H9 (cell line): ENCODE measurements around the gene EFCC1. TPM values are rescaled to one million over a fixed set of nuclear protein-coding genes. Genes with fewer than 3 reads are reported as not detected.
"Not testable (repeated sequence)": the region's sequence is repeated elsewhere in the genome, so short reads cannot be mapped to it uniquely, and the experiment has no call there.

Experiments
- DNase-seq: peaks from one replicate; pipeline ENCODE4 v3.0.0-alpha.2; 2017
- H2AFZ ChIP-seq: one replicate; pipeline ENCODE4 v1.6.1; 2013; ENCODE audit warnings: mild to moderate bottlenecking, low read length, control low read depth, moderate library complexity
- H2AK5ac ChIP-seq: 2 replicates; pipeline ENCODE4 v1.6.1; 2013; ENCODE audit warnings: low read length, control low read depth, mixed read lengths; ENCODE audit not compliant: insufficient read length
- H2BK120ac ChIP-seq: one replicate; pipeline ENCODE4 v1.6.1; 2013; ENCODE audit warnings: low read depth, mild to moderate bottlenecking, low read length, control low read depth, inconsistent platforms; ENCODE audit not compliant: poor library complexity, severe bottlenecking
- H2BK12ac ChIP-seq: 2 replicates; pipeline ENCODE4 v1.6.1; 2013; ENCODE audit warnings: low read length, control low read depth, mixed read lengths, low read depth; ENCODE audit not compliant: insufficient read length
- H2BK15ac ChIP-seq: 2 replicates; pipeline ENCODE4 v1.6.1; 2013; ENCODE audit warnings: low read depth, low read length, control low read depth
- H2BK20ac ChIP-seq: one replicate; pipeline ENCODE4 v1.6.1; 2013; ENCODE audit warnings: low read depth, mild to moderate bottlenecking, low read length, control low read depth, inconsistent platforms; ENCODE audit not compliant: poor library complexity, severe bottlenecking
- H2BK5ac ChIP-seq: 2 replicates; pipeline ENCODE4 v1.6.1; 2013; ENCODE audit warnings: low read length, control low read depth, mixed read lengths; ENCODE audit not compliant: insufficient read length
- H3K14ac ChIP-seq: 2 replicates; pipeline ENCODE4 v1.6.1; 2013; ENCODE audit warnings: low read length, control low read depth; ENCODE audit not compliant: insufficient read depth
- H3K18ac ChIP-seq: 2 replicates; pipeline ENCODE4 v1.6.1; 2013; ENCODE audit warnings: low read depth, mild to moderate bottlenecking, mixed read lengths, low read length, control low read depth; ENCODE audit not compliant: insufficient read length
- H3K23ac ChIP-seq: 2 replicates; pipeline ENCODE4 v1.6.1; 2013; ENCODE audit warnings: low read length, control low read depth, mixed read lengths, low read depth; ENCODE audit not compliant: insufficient read length
- H3K23me2 ChIP-seq: 2 replicates; pipeline ENCODE4 v1.6.1; 2013; ENCODE audit warnings: low read depth, mild to moderate bottlenecking, mixed read lengths, low read length, control low read depth; ENCODE audit not compliant: insufficient read length, poor library complexity, severe bottlenecking
- H3K27ac ChIP-seq: 2 replicates; pipeline ENCODE4 v1.5.1; 2013; ENCODE audit warnings: low read length, control low read depth, mixed read lengths, low read depth; ENCODE audit not compliant: insufficient read length
- H3K27me3 ChIP-seq: 2 replicates; pipeline ENCODE4 v1.6.1; 2013; ENCODE audit warnings: low read length, control low read depth, inconsistent platforms; ENCODE audit not compliant: insufficient read depth
- H3K4ac ChIP-seq: 2 replicates; pipeline ENCODE4 v1.6.1; 2013; ENCODE audit warnings: low read depth, mild to moderate bottlenecking, control low read depth, inconsistent platforms, low read length, moderate library complexity
- H3K4me1 ChIP-seq: 2 replicates; pipeline ENCODE4 v1.6.1; 2013; ENCODE audit warnings: low read length, control low read depth, inconsistent platforms; ENCODE audit not compliant: insufficient read depth
- H3K4me2 ChIP-seq: 2 replicates; pipeline ENCODE4 v1.6.1; 2013; ENCODE audit warnings: low read length, control low read depth, mixed read lengths; ENCODE audit not compliant: insufficient read length, insufficient read depth
- H3K56ac ChIP-seq: 2 replicates; pipeline ENCODE4 v1.6.1; 2013; ENCODE audit warnings: low read depth, mild to moderate bottlenecking, mixed read lengths, low read length, control low read depth; ENCODE audit not compliant: insufficient read length
- H3K79me1 ChIP-seq: 2 replicates; pipeline ENCODE4 v1.6.1; 2013; ENCODE audit warnings: low read depth, mild to moderate bottlenecking, moderate library complexity, low read length, control low read depth, inconsistent platforms; ENCODE audit not compliant: insufficient read depth, poor library complexity, severe bottlenecking
- H3K79me2 ChIP-seq: 2 replicates; pipeline ENCODE4 v1.6.1; 2013; ENCODE audit warnings: low read length, control low read depth, inconsistent platforms; ENCODE audit not compliant: insufficient read depth
- H3K9ac ChIP-seq: 2 replicates; pipeline ENCODE4 v1.6.1; 2013; ENCODE audit warnings: low read length, control low read depth, mixed read lengths; ENCODE audit not compliant: insufficient read length; ENCODE audit errors: extremely low read depth
- H3K9me3 ChIP-seq: one replicate; pipeline ENCODE4 v1.6.1; 2013; ENCODE audit warnings: low read depth, low read length, inconsistent platforms; ENCODE audit not compliant: control insufficient read depth
- H3T11ph ChIP-seq: one replicate; pipeline ENCODE4 v1.6.1; 2013; ENCODE audit warnings: mild to moderate bottlenecking, low read length, control low read depth, inconsistent platforms
- H4K20me1 ChIP-seq: one replicate; pipeline ENCODE4 v1.6.1; 2013; ENCODE audit not compliant: control insufficient read depth, insufficient read length, insufficient read depth
- H4K5ac ChIP-seq: 2 replicates; pipeline ENCODE4 v1.6.1; 2013; ENCODE audit warnings: low read depth, mild to moderate bottlenecking, mixed read lengths, low read length, control low read depth; ENCODE audit not compliant: insufficient read length
- H4K8ac ChIP-seq: replicated peaks from 2 replicates; pipeline ENCODE4 v1.6.1; 2013; ENCODE audit warnings: low read length, control low read depth, mixed read lengths, low read depth; ENCODE audit not compliant: insufficient read length
- H4K91ac ChIP-seq: 2 replicates; pipeline ENCODE4 v1.6.1; 2013; ENCODE audit warnings: low read depth, mild to moderate bottlenecking, moderate library complexity, mixed read lengths, low read length, control low read depth; ENCODE audit not compliant: insufficient read length
- H3K27ac Mint-ChIP-seq, 3 experiments: 2 replicates in 2 of 3; 3 replicates in 1 of 3; pipeline ENCODE4 v1.8.0; 2020 to 2021; ENCODE audit warnings: mixed read lengths in 3 of 3, mild to moderate bottlenecking in 1 of 3, moderate library complexity in 1 of 3
- H3K27me3 Mint-ChIP-seq: 2 replicates; pipeline ENCODE4 v1.8.0; 2021; ENCODE audit warnings: low read depth, mild to moderate bottlenecking, moderate library complexity, mixed read lengths
- H3K36me3 Mint-ChIP-seq, 3 experiments: 2 replicates in 2 of 3; 3 replicates in 1 of 3; pipeline ENCODE4 v1.8.0; 2020 to 2021; ENCODE audit warnings: low read depth in 3 of 3, mixed read lengths in 3 of 3; ENCODE audit not compliant: insufficient read depth in 1 of 3
- H3K4me1 Mint-ChIP-seq, 2 experiments: 2 replicates each; pipeline ENCODE4 v1.8.0; 2020; ENCODE audit warnings: mixed read lengths in 2 of 2
- H3K4me3 Mint-ChIP-seq, 2 experiments: 2 replicates in 1 of 2; 3 replicates in 1 of 2; pipeline ENCODE4 v1.8.0; 2020 to 2021; ENCODE audit warnings: mild to moderate bottlenecking in 2 of 2, mixed read lengths in 2 of 2, moderate library complexity in 1 of 2
- H3K9me3 Mint-ChIP-seq, 2 experiments: 2 replicates in 1 of 2; 3 replicates in 1 of 2; pipeline ENCODE4 v1.8.0; 2020; ENCODE audit warnings: mild to moderate bottlenecking in 2 of 2, mixed read lengths in 2 of 2, moderate library complexity in 1 of 2
- CTCF ChIP-seq: fragments of 200-600 bp; sonication (generic); conservative IDR thresholded peaks from 3 replicates; pipeline ENCODE4 v1.8.0; 2021; ENCODE audit warnings: antibody characterized with exemption, mild to moderate bottlenecking
- WGBS: extraction: QIAGEN DNeasy Blood & Tissue Kit; methylation state at CpG from one replicate; pipeline ENCODE4 v1.1.7; 2013; ENCODE audit warnings: missing lambda C conversion rate, low lambda C conversion rate, mixed read lengths; ENCODE audit not compliant: insufficient read length; ENCODE audit errors: extremely low coverage; 5-methylcytosine and 5-hydroxymethylcytosine counted together
- total RNA-seq: library from RNA; stranded (reverse); gene quantifications from 2 replicates; pipeline ENCODE4 v1.2.1, GENCODE V29; 2021

EFCC1 gene
- total RNA-seq, 1 experiment from 2014 or later: 0.09 TPM

DNA sequence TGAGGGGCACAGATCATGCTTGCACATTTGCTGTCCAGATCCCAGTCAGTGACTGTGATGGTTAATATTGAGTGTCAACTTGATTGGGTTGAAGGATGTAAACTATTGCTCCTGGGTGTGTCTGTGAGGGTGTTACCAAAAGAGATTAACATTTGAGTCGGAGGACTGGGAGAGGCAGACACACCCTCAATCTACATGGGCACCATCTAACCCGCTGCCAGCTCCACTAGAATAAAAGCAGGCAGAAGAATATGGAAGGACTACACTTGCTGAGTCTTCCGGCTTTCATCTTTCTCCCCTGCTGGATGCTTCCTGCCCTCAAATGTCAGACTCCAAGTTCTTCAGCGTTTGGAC, 64.6 kb downstream of the EFCC1 start:
- no peak overlapping the region for H3K14ac ChIP-seq
- no peak overlapping the region for H4K5ac ChIP-seq
- no peak overlapping the region for H3K9ac ChIP-seq
- H4K20me1 ChIP-seq: no peaks in the 10 kb centered on the region
- H4K91ac ChIP-seq: no peak overlapping the region
- H2AK5ac ChIP-seq: no peak overlapping the region
- H3K9me3 Mint-ChIP-seq: 0 out of 5 replicates have a peak, but pooled peaks cover 0 to 2% of the 10 kb centered on the region in 2 experiments
- no peaks in the 10 kb centered on the region for H3K4me1 ChIP-seq
- H3K27me3 Mint-ChIP-seq: peaks cover 3% of the 10 kb centered on the region
- H2BK12ac ChIP-seq: no peak overlapping the region
- no peak overlapping the region for H4K8ac ChIP-seq
- no peak overlapping the region for H2BK15ac ChIP-seq
- H2BK20ac ChIP-seq: no peak overlapping the region
- H3K27me3 ChIP-seq: no peaks in the 10 kb centered on the region
- no peak overlapping the region for H3T11ph ChIP-seq
- H3K36me3 Mint-ChIP-seq: no peaks in the 10 kb centered on the region
- no peak overlapping the region for H3K4me3 Mint-ChIP-seq
- H3K4ac ChIP-seq: no peak overlapping the region
- no peak overlapping the region for H3K27ac ChIP-seq
- no peak overlapping the region for H3K18ac ChIP-seq
- no peaks in the 10 kb centered on the region for H3K9me3 ChIP-seq
- no peak overlapping the region for H2BK5ac ChIP-seq
- no peaks in the 10 kb centered on the region for H3K79me2 ChIP-seq
- H3K27ac Mint-ChIP-seq: no peak overlapping the region
- no peak overlapping the region for H3K4me2 ChIP-seq
- H2BK120ac ChIP-seq: no peak overlapping the region
- H3K23me2 ChIP-seq: no peaks in the 10 kb centered on the region
- no peak overlapping the region for H2AFZ ChIP-seq
- H3K4me1 Mint-ChIP-seq: peaks cover 0 to 6% of the 10 kb centered on the region in 2 experiments; a peak in 2 of 4 replicates
- H3K23ac ChIP-seq: no peak overlapping the region
- no peak for TF ChIP-seq CTCF
- no peak overlapping the region for H3K56ac ChIP-seq
- no peak for DNase-seq
- no peaks in the 10 kb centered on the region for H3K79me1 ChIP-seq
- no CpG with 5 or more reads among the region's 4 CpGs for WGBS

DNA sequence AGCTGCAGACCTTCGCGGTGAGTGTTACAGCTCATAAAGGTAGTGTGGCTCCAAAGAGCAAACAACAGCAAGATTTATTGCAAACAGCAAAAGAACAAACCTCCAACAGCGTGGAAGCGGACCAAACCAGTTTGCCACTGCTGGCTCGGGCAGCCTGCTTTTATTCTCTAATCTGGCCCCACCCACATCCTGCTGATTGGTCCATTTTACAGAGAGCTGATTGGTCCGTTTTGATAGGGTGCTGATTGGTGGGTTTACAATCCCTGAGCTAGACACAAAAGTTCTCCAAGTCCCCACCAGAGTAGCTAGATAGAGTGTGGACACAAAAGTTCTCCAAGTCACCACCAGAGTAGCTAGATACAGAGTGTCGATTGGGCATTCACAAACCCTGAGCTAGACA, 66.6 kb downstream of the EFCC1 start:
- H4K91ac ChIP-seq, H2AFZ ChIP-seq, H3K79me1 ChIP-seq, H4K8ac ChIP-seq, H4K20me1 ChIP-seq, H3K4me1 ChIP-seq, H3K36me3 Mint-ChIP-seq, H3K79me2 ChIP-seq, H3K4me1 Mint-ChIP-seq, H4K5ac ChIP-seq, H2BK20ac ChIP-seq, H3K27ac ChIP-seq, H2AK5ac ChIP-seq, H3K9me3 ChIP-seq, H3K18ac ChIP-seq, H2BK5ac ChIP-seq, H3K14ac ChIP-seq, H3K4ac ChIP-seq, H3K9me3 Mint-ChIP-seq, H3K27me3 Mint-ChIP-seq, H3K23me2 ChIP-seq, H2BK15ac ChIP-seq, DNase-seq, H3K56ac ChIP-seq, H2BK12ac ChIP-seq, H3T11ph ChIP-seq, H3K4me3 Mint-ChIP-seq, H3K27ac Mint-ChIP-seq, H3K4me2 ChIP-seq, H3K27me3 ChIP-seq, H2BK120ac ChIP-seq, H3K9ac ChIP-seq, H3K23ac ChIP-seq: not testable (repeated sequence)
- WGBS: no CpG with 5 or more reads among the region's 7 CpGs
